HG03025 (cell line): ENCODE measurements around the gene PDCD2L.
"Not testable (repeated sequence)": the region's sequence is repeated elsewhere in the genome, so short reads cannot be mapped to it uniquely, and the experiment has no call there.

Experiments used
- ATAC-seq: cut with Tn5 transposase; IDR thresholded peaks from one replicate; pipeline ENCODE4 v1.9.1; 2021; ENCODE audit warnings: mild to moderate bottlenecking, moderate library complexity; ENCODE audit not compliant: unreplicated experiment, low FRiP score

The PDCD2L gene

GRCh38 chr19:34373601-34374288 lies 30.5 kb upstream of the PDCD2L start:
- no peak for ATAC-seq

GRCh38 chr19:34375598-34375997 lies 28.6 kb upstream of the PDCD2L start:
- ATAC-seq, result no peak

DNA sequence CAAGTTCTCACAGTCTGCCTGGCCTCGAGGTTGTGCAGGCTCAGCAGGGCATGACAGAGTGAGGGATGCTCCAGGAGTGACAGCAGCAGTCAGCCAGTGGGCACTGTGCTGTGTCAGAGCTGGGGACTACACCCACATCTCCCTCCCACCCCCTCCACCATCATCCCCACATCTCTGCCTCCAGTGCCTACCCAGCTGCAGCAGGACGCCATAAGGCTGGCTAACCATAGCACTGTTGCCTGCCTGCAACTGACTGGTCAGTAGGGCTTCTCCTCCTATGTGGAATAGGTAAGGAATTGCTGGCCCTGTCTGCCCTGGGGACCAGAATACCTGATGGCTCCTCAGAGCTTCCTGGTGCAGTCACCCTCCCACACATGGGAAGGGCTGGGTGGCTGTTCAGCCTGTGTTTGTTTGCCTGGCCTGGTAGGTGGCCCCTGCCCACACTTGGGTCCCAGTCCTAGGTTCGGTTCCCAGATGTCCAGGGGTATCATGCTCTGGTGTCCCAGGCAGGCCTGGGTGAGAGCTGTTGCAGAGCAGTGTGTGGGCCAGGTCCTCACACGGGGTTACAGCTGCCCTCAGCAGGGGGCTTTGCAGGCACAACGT lies 23.5 kb upstream of the PDCD2L start:
- no peak for ATAC-seq

DNA sequence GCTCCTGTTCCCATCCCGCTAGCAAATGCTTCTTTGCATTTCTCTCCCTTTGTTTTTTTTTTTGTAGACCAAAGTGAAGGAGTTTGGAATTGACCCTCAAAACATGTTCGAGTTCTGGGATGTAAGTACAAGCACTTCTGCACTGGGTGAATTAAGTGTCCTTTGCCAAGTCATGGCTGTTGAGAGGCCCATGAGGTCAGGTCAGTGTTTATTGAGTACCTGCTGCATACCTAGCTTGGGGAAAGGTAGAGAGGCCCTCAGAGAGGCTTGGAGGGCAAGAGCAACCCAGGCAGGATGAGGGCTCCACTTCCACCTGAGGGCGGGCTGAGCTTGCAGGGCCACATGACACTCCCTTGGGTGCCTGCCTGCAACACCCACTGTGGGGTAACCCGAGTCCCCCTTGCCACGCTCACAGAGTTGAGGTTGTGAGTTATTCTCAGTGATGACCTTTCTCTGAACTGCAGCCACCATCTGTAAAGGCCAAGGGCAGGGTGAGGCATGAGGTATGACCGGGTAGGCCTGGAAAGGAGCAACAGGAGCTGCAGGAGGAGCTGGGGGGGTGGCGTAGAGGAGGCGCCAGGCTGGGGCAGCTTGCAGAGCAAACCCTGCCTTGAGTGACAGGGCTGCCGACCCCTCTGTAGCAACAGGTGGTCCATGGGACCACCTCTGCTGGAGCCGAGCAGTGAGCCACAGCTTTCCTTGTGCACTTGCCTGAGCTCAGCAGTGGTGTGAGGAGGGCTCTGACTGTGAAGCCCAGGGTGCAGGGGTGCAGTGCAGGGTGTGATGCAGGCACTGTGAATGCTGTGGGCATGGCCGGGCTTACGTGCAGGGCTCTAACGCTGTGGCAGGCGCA lies 22.6 kb upstream of the PDCD2L start:
- ATAC-seq, result no peak

DNA sequence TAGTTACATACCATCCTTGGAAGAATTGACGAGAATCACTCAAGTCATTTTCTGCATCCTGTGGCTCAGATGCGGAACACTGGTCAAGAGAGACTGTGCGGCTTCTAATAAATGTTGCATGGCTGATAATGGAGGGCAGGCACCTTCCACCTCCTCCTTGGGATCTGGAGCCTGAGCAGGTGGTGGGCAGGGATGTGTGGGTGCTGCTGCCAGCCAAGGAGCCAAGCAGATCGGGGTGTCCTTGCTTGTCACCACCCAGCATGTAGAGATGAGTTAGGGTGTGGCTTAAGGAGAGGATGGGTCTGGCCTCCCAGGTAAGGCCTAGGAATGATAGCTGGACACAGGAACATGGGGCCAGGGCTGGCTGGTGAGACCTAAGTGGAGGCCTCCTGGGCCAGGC lies 21.7 kb upstream of the PDCD2L start:
- ATAC-seq, result no peak

- ATAC-seq, result no peak
Observed at GRCh38 chr19:34383599-34383998, 20.6 kb upstream of the PDCD2L start.

DNA sequence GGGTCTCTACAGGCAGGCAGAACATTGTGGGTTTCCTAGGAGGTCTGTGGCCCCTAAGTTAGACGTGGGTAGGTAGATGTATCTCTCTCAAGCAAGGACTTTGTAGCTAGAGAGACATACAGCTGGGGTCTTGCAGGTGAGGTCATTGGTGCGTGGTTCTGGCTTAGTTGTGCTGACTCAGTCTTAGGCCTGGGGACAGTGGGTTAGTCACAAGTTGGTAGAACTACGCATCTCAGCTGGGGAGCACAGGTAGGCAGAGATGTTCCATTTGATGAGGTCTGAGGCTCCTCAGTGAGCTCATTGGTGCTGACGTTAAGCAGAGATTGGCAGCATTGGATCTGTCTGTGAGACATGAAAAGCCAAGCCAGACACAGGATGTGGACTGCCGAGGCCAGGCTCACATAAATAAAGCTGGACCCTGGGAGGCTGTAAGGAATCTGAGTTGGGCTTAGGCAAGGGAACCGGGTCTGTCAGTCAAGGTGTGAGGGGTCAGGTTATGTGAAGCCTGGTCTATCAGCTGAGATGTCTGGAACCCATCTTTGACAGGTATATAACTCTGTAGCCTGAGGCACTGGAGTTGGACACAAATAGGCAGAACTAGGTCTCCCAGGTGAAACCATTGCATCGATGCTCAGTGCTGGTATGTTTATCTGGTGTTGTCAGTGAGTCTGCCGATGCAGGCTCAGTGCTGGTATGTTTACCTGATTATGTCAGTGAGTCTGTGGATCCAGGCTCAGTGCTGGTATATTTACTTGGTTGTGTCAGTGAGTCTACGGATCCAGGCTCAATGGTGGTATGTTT lies 17.4 kb upstream of the PDCD2L start:
- no peak for ATAC-seq

- no peak for ATAC-seq
Observed at GRCh38 chr19:34387446-34387810, 16.8 kb upstream of the PDCD2L start.

GRCh38 chr19:34388745-34389144 lies 15.5 kb upstream of the PDCD2L start:
- not testable (repeated sequence) for ATAC-seq

GRCh38 chr19:34391813-34392212 lies 12.4 kb upstream of the PDCD2L start:
- ATAC-seq, result no peak

DNA sequence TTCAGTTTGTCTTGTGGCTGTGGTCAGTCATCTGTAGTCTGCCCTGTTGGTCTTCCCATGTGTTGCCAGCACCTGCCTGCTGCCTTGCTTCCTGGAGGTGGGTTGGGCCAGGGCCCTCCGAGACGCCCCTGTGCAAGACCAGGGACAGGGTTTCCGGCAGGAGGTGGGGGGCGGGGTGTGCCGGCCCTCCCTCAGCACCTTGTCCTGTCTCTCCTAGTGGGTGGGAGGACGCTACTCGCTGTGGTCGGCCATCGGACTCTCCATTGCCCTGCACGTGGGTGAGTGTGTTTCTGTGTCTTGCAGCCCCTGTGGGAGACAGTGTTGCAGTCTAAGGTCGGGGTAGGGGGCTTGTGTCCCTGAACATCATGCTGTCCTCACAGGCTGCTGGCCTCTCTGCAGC lies 11.2 kb upstream of the PDCD2L start:
- no peak for ATAC-seq

GRCh38 chr19:34393629-34394028 lies 10.6 kb upstream of the PDCD2L start:
- no peak for ATAC-seq

GRCh38 chr19:34397853-34398252 lies 6.3 kb upstream of the PDCD2L start:
- no peak for ATAC-seq

- ATAC-seq, result no peak
Observed at GRCh38 chr19:34399886-34400285, 4.3 kb upstream of the PDCD2L start.

DNA sequence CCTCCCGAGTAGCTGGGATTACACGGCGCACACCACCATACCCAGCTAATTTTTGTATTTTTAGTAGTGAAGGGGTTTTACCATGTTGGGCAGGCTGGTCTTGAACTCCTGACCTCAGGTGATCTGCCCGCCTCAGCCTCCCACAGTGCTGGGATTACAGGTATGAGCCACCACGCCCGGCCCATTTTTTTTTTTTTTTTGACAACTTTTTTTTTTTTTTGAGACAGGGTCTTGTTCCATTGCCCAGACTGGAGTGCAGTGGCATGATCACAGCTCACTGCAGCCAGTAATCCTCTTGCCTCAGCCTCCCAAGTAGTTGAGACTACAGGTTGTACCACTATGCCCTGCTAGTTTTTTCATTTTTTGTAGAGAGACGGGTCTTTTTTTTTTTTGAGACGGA lies 3.4 kb upstream of the PDCD2L start:
- ATAC-seq, result not testable (repeated sequence)

GRCh38 chr19:34402074-34402600 lies 2.1 kb upstream of the PDCD2L start:
- ATAC-seq, result no peak

DNA sequence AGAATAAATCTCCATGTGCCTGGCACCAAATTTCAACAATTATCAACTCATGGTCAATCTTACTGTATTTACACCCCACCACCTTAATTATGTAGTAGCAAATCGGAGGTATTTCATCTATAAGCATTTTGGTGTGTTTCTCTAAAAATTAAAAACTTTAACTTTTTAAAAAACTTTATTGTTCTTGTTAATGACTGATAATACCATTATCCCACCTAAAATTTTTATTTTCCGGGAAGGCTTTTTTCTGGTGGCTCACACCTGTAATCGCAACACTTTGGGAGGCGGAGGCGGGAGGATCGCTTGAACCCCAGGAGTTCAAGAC lies 453 bp upstream of the PDCD2L start:
- no peak for ATAC-seq

- ATAC-seq, result no peak
Observed at GRCh38 chr19:34405892-34406660, 1.9 kb downstream of the PDCD2L start.

- no peak for ATAC-seq
Observed at GRCh38 chr19:34408411-34408810, 4.2 kb downstream of the PDCD2L start.
